Panc1 (cell line): ENCODE data around the gene SLC12A8. TPM values are rescaled to one million over a fixed set of nuclear protein-coding genes. Genes with fewer than 3 reads are reported as not detected.

Experiments
- ATAC-seq: fragments of 200-7000 bp; cut with Tn5 transposase; 2 replicates; pipeline ENCODE4 v1.9.1; 2020; ENCODE audit warnings: mild to moderate bottlenecking, moderate library complexity
- BruUV-seq: library from RNA; stranded (reverse); fragments of 400-500 nt; replicated peaks from 2 replicates; lab custom pipeline; 2021; lab: Mats Ljungman, UMichigan
- CTCF ChIA-PET: fragments of 300-600 bp; sonication (Branson Sonifier 250); formaldehyde crosslinking; loops from one replicate; lab custom pipeline; 2022; ENCODE audit warnings: antibody characterized with exemption; lab: Charles Lee
- POLR2A ChIA-PET: fragments of 300-600 bp; sonication (Branson Sonifier 250); formaldehyde crosslinking; loops from one replicate; lab custom pipeline; 2022; ENCODE audit warnings: antibody characterized with exemption; lab: Charles Lee
- DNase-seq: peaks from one replicate; pipeline ENCODE4 v3.0.0-alpha.2; 2010; ENCODE audit warnings: low read depth, low spot score
- H3K27ac ChIP-seq: 2 replicates; pipeline ENCODE4 v1.5.1; 2011; ENCODE audit warnings: mild to moderate bottlenecking, low read length, inconsistent platforms
- H3K27me3 ChIP-seq: fragments of 200-500 bp; sonication (Bioruptor generic); 2 replicates; pipeline ENCODE4 v1.6.0; 2014; ENCODE audit warnings: low read length, inconsistent platforms; ENCODE audit not compliant: control insufficient read depth, insufficient read depth
- H3K36me3 ChIP-seq: fragments of 200-500 bp; sonication (Bioruptor generic); 2 replicates; pipeline ENCODE4 v1.5.1; 2014; ENCODE audit warnings: inconsistent platforms, mild to moderate bottlenecking, low read length, moderate library complexity; ENCODE audit not compliant: control insufficient read depth, insufficient read depth
- H3K4me1 ChIP-seq: 2 replicates; pipeline ENCODE4 v1.5.1; 2011; ENCODE audit warnings: inconsistent platforms, mild to moderate bottlenecking, low read length, moderate library complexity; ENCODE audit not compliant: control insufficient read depth, insufficient read depth
- H3K4me3 ChIP-seq, 2 experiments: 2 replicates each; pipeline ENCODE4 v1.5.1; 2011 to 2012; ENCODE audit warnings: low read depth in 2 of 2, low read length in 2 of 2, mild to moderate bottlenecking in 2 of 2, inconsistent platforms in 1 of 2, moderate library complexity in 1 of 2
- H3K9me3 ChIP-seq: fragments of 200-500 bp; sonication (Bioruptor generic); 2 replicates; pipeline ENCODE4 v1.5.1; 2014; ENCODE audit warnings: low read depth, mild to moderate bottlenecking, inconsistent platforms, low read length, moderate library complexity; ENCODE audit not compliant: control insufficient read depth, insufficient read depth
- POLR2AphosphoS5 ChIP-seq: IDR thresholded peaks from 2 replicates; pipeline ENCODE4 v1.6.1; 2012; ENCODE audit warnings: mild to moderate bottlenecking, low read depth, low read length, moderate library complexity
- SIN3A ChIP-seq: IDR thresholded peaks from 2 replicates; pipeline ENCODE4 v1.6.1; 2012; ENCODE audit warnings: low read depth, mild to moderate bottlenecking, low read length, moderate library complexity, borderline replicate concordance; ENCODE audit not compliant: insufficient read depth
- TCF7L2 ChIP-seq: IDR thresholded peaks from 2 replicates; pipeline ENCODE4 v1.6.1; 2011; ENCODE audit warnings: mild to moderate bottlenecking, low read depth, low read length, inconsistent platforms
- in situ Hi-C: cut with HindIII; loops from 2 replicates; pipeline ENCODE4 v1.10.0; 2016; ENCODE audit warnings: low sequenced_read_pairs, low pct_unique_long_range_greater_than_20kb
- intact Hi-C: fragments of 100-400 bp; cut with micrococcal nuclease; formaldehyde crosslinking; loops from one replicate; pipeline ENCODE4 v1.10.0; 2022; ENCODE audit not compliant: unreplicated experiment
- total RNA-seq: library from RNA; stranded (reverse); gene quantifications from one replicate; pipeline ENCODE4 v1.2.1, GENCODE V29; 2021; ENCODE audit not compliant: unreplicated experiment
- TF ChIP-seq, protein P1 (sequence below), 2 experiments: IDR thresholded peaks; 2 replicates each; pipeline ENCODE4 v1.6.1; 2011 to 2012; ENCODE audit warnings: low read depth in 2 of 2, control low read depth in 1 of 2, low read length in 1 of 2, mild to moderate bottlenecking in 1 of 2, moderate library complexity in 1 of 2; ENCODE audit not compliant: insufficient read depth in 1 of 2
- TF ChIP-seq, protein P2 (sequence below): fragments of 450-650 bp; IDR thresholded peaks from 2 replicates; pipeline ENCODE4 v1.5.1; 2017; ENCODE audit warnings: mild to moderate bottlenecking

Gene SLC12A8
- total RNA-seq, 1 experiment from 2014 or later: 7.0 TPM

DNA sequence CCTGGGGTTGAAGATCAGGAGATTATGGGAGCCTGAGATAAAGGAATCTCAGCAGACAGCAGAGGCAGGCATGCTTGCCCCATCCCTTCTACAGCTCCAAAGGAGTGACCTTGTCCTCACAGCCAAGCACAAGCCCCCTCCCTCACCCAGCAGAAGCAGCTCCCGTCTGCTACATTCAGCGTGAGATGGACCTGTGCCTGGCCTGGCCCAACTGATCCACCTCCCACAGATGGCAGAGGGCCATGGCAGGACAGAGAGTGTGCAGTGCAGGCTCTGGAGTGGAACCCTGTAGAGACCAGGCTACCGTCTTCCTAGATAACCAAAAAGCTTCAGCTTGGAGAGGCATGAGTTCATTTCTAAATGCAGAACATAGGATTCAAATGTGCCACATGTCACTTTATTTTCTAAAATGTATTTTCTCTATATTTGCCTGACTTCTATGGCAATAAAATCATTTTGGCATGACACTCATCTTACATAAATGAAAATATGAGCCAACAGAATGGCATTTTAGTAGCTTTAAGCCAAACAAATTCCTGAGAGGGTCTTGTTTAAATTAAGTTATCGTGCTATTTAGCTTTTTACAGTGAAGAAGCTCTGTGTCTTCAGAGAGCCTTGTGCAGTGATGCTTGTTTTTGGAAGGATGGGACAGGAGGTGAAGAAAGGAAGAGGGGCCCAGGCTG lies 43.7 kb downstream of the SLC12A8 start:
- Histone ChIP-seq H3K36me3 (no peaks in the 10 kb centered on the region), H3K27ac (no peak overlapping the region), H3K27me3 (no peaks in the 10 kb centered on the region), H3K9me3 (no peaks in the 10 kb centered on the region), H3K4me1 (peaks cover 3% of the 10 kb centered on the region; the same call in 1 of the 2 replicates), H3K4me3 (no peak overlapping the region)
- in situ Hi-C loops: no loop called here
- TF ChIP-seq POLR2AphosphoS5 (no peak), TCF7L2 (no peak), SIN3A (no peak)
- TF ChIP-seq, protein P1, sequence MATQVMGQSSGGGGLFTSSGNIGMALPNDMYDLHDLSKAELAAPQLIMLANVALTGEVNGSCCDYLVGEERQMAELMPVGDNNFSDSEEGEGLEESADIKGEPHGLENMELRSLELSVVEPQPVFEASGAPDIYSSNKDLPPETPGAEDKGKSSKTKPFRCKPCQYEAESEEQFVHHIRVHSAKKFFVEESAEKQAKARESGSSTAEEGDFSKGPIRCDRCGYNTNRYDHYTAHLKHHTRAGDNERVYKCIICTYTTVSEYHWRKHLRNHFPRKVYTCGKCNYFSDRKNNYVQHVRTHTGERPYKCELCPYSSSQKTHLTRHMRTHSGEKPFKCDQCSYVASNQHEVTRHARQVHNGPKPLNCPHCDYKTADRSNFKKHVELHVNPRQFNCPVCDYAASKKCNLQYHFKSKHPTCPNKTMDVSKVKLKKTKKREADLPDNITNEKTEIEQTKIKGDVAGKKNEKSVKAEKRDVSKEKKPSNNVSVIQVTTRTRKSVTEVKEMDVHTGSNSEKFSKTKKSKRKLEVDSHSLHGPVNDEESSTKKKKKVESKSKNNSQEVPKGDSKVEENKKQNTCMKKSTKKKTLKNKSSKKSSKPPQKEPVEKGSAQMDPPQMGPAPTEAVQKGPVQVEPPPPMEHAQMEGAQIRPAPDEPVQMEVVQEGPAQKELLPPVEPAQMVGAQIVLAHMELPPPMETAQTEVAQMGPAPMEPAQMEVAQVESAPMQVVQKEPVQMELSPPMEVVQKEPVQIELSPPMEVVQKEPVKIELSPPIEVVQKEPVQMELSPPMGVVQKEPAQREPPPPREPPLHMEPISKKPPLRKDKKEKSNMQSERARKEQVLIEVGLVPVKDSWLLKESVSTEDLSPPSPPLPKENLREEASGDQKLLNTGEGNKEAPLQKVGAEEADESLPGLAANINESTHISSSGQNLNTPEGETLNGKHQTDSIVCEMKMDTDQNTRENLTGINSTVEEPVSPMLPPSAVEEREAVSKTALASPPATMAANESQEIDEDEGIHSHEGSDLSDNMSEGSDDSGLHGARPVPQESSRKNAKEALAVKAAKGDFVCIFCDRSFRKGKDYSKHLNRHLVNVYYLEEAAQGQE (IDR thresholded peaks at IDR 0.05; ENCODE audit: insufficient read depth in 1 of 2, low read depth in 2 of 2, low read length in 1 of 2): no peak
- TF ChIP-seq, protein P2, sequence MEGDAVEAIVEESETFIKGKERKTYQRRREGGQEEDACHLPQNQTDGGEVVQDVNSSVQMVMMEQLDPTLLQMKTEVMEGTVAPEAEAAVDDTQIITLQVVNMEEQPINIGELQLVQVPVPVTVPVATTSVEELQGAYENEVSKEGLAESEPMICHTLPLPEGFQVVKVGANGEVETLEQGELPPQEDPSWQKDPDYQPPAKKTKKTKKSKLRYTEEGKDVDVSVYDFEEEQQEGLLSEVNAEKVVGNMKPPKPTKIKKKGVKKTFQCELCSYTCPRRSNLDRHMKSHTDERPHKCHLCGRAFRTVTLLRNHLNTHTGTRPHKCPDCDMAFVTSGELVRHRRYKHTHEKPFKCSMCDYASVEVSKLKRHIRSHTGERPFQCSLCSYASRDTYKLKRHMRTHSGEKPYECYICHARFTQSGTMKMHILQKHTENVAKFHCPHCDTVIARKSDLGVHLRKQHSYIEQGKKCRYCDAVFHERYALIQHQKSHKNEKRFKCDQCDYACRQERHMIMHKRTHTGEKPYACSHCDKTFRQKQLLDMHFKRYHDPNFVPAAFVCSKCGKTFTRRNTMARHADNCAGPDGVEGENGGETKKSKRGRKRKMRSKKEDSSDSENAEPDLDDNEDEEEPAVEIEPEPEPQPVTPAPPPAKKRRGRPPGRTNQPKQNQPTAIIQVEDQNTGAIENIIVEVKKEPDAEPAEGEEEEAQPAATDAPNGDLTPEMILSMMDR: no peak
- intact Hi-C loops: no loop called here
- BruUV-seq: no TSS peak
- POLR2A ChIA-PET: interaction anchor here (0.6 kb wide), 1 partner anchor 1836 kb away, joined by 3 read pairs; no protein-coding TSS in a partner anchor
- CTCF ChIA-PET: no interaction called here
- DNase-seq (no peak), ATAC-seq (no peak)

DNA sequence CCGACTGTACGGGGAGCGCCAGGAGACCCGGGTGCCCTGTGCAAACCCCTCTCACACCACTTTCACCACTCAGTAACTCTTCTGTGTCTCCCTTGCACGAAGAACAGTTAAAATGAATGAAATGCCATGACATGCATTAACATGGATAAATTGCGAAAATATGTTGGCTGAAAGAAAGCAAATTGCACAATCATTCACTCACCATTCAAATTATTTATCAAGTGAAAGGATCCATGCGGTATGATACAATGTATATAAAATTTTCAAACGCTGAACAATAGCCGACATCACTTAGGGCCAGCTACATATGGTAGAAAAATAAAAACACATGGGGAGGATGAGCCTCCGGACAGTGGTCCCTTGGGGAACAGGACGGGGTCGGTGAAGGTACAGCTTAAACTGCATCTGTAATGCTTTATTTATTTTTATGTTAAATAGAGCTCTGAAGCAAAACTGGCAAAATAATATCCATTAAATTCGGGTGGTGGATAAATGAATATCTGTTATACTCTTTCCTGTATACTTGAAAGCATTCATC lies 45.9 kb downstream of the SLC12A8 start:
- Histone ChIP-seq H3K9me3 (no peaks in the 10 kb centered on the region), H3K4me3 (no peak overlapping the region), H3K4me1 (peaks cover 3% of the 10 kb centered on the region; the same call in 1 of the 2 replicates), H3K27me3 (no peaks in the 10 kb centered on the region), H3K36me3 (no peaks in the 10 kb centered on the region), H3K27ac (no peak overlapping the region)
- DNase-seq: no peak
- ChIA-PET CTCF (no interaction called here), POLR2A (no interaction called here)
- TF ChIP-seq SIN3A (no peak), TCF7L2 (no peak), POLR2AphosphoS5 (no peak)
- TF ChIP-seq, protein P2: no peak
- TF ChIP-seq, protein P1 (IDR thresholded peaks at IDR 0.05; ENCODE audit: insufficient read depth in 1 of 2, low read depth in 2 of 2, low read length in 1 of 2): no peak
- in situ Hi-C loops: no loop called here
- intact Hi-C loops: no loop called here
- ATAC-seq: no peak
- BruUV-seq: no TSS peak
